ENCODE results near the gene HNMT.

DNA sequence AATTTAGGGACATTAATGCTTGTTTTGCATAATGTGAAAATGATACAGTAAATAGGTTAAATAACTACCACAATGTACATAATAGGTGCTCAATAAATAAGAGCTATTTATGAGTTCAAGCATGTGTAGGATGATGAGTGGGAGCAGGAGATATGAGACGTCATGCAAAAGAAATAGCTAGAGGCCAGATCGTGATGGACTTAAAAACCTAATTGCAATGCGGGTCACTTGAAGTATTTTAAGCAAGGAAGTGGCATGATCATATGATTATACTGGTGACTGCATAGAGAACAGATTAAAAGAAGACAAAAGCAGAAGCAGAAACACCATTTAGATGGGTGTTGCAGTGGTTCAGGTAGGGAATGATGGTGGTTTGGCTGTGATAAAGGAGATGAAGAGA is 78.0 kb downstream of the HNMT start:
- TF ChIP-seq, protein P1, sequence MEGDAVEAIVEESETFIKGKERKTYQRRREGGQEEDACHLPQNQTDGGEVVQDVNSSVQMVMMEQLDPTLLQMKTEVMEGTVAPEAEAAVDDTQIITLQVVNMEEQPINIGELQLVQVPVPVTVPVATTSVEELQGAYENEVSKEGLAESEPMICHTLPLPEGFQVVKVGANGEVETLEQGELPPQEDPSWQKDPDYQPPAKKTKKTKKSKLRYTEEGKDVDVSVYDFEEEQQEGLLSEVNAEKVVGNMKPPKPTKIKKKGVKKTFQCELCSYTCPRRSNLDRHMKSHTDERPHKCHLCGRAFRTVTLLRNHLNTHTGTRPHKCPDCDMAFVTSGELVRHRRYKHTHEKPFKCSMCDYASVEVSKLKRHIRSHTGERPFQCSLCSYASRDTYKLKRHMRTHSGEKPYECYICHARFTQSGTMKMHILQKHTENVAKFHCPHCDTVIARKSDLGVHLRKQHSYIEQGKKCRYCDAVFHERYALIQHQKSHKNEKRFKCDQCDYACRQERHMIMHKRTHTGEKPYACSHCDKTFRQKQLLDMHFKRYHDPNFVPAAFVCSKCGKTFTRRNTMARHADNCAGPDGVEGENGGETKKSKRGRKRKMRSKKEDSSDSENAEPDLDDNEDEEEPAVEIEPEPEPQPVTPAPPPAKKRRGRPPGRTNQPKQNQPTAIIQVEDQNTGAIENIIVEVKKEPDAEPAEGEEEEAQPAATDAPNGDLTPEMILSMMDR (IDR thresholded peaks at IDR 0.05) = no peak
- TF ChIP-seq POLR2A (IDR thresholded peaks at IDR 0.05) = no peak

All from heart left ventricle (tissue), 13 donors.